GM19397 (cell line): ENCODE measurements around the gene WNT2.

Source experiments
- ATAC-seq: cut with Tn5 transposase; IDR thresholded peaks from one replicate; pipeline ENCODE4 v1.9.1; 2021; ENCODE audit warnings: mild to moderate bottlenecking, moderate library complexity; ENCODE audit not compliant: unreplicated experiment

WNT2 gene

GRCh38 chr7:117322741-117323304, at the start of gene WNT2:
WNT2 (minus strand) TSS chr7:117323058; CDS start chr7:117322989, 69 bp downstream.
- no peak for ATAC-seq

GRCh38 chr7:117372073-117372472, 49.2 kb upstream of the WNT2 start:
- ATAC-seq: no peak

- no peak for ATAC-seq
These were observed 41.7 kb upstream of the WNT2 start for GRCh38 chr7:117364339-117365080.

- no peak for ATAC-seq
These were observed 39.5 kb upstream of the WNT2 start for GRCh38 chr7:117362294-117362888.

- no peak for ATAC-seq
These were observed 27.2 kb upstream of the WNT2 start for GRCh38 chr7:117350027-117350426.

- no peak for ATAC-seq
These were observed 26.7 kb upstream of the WNT2 start for GRCh38 chr7:117349570-117349969.

- peak; percentile 68 for ATAC-seq
These were observed 25.3 kb upstream of the WNT2 start for GRCh38 chr7:117347962-117348672.

GRCh38 chr7:117347480-117347879, 24.6 kb upstream of the WNT2 start:
- no peak for ATAC-seq

GRCh38 chr7:117346161-117346560, 23.3 kb upstream of the WNT2 start:
- ATAC-seq: no peak

GRCh38 chr7:117338020-117338419, 15.2 kb upstream of the WNT2 start:
- ATAC-seq: no peak

- ATAC-seq: no peak
These were observed 10.3 kb upstream of the WNT2 start for GRCh38 chr7:117333168-117333567.

GRCh38 chr7:117332031-117332430, 9.2 kb upstream of the WNT2 start:
- ATAC-seq: no peak

- ATAC-seq: no peak
These were observed 3.0 kb upstream of the WNT2 start for GRCh38 chr7:117325836-117326235.

- no peak for ATAC-seq
These were observed 2.1 kb upstream of the WNT2 start for GRCh38 chr7:117324960-117325359.

- no peak for ATAC-seq
These were observed 1.2 kb upstream of the WNT2 start for GRCh38 chr7:117323851-117324711.

- ATAC-seq: no peak
These were observed 520 bp upstream of the WNT2 start for GRCh38 chr7:117323305-117323850.

GRCh38 chr7:117320523-117320922, 2.3 kb downstream of the WNT2 start:
- no peak for ATAC-seq

GRCh38 chr7:117319181-117319580, 3.7 kb downstream of the WNT2 start:
- no peak for ATAC-seq

GRCh38 chr7:117313582-117313981, 9.3 kb downstream of the WNT2 start:
- no peak for ATAC-seq
